GM12801 (cell line): ENCODE measurements around the gene TREH.

Experiments
- CTCF ChIP-seq: IDR thresholded peaks from one replicate; pipeline ENCODE4 v1.5.1; 2011; ENCODE audit warnings: control low read depth; ENCODE audit not compliant: insufficient read length; ENCODE audit errors: extremely low read depth

TREH gene

GRCh38 chr11:118663902-118664301, 15.5 kb downstream of the TREH start:
- no peak for TF ChIP-seq CTCF

GRCh38 chr11:118663381-118663780, 16.1 kb downstream of the TREH start:
- no peak for TF ChIP-seq CTCF

GRCh38 chr11:118662401-118663271, 16.8 kb downstream of the TREH start:
- TF ChIP-seq CTCF: no peak

GRCh38 chr11:118661425-118662301, 17.8 kb downstream of the TREH start:
- no peak for TF ChIP-seq CTCF

GRCh38 chr11:118660681-118661424, 18.6 kb downstream of the TREH start:
- TF ChIP-seq CTCF: no peak

GRCh38 chr11:118659953-118660680, 19.3 kb downstream of the TREH start:
- TF ChIP-seq CTCF: no peak
